IPS-NIHi11 (cell line): Measurements from ENCODE around the gene PPP2R3B.

Source experiments
- DNase-seq: peaks from one replicate; pipeline ENCODE4 v3.0.0; 2012; ENCODE audit warnings: mixed read lengths, low spot score

PPP2R3B gene

GRCh38 chrX:298993-299392, 87.7 kb downstream of the PPP2R3B start:
- no peak for DNase-seq

GRCh38 chrX:295136-295535, 91.6 kb downstream of the PPP2R3B start:
- no peak for DNase-seq

GRCh38 chrX:292900-293897, 93.5 kb downstream of the PPP2R3B start:
- DNase-seq = no peak

GRCh38 chrX:291411-291901, 95.3 kb downstream of the PPP2R3B start:
- no peak for DNase-seq

GRCh38 chrX:290476-291166, 96.1 kb downstream of the PPP2R3B start:
- no peak for DNase-seq

- no peak for DNase-seq
Observed at GRCh38 chrX:288561-288991, 98.1 kb downstream of the PPP2R3B start.

GRCh38 chrX:287670-288069, 99.0 kb downstream of the PPP2R3B start:
- no peak for DNase-seq

GRCh38 chrX:285076-285677, 101.5 kb downstream of the PPP2R3B start:
- DNase-seq = no peak
